Fibroblast of skin of scalp (primary cell): ENCODE measurements around the gene TRPC3. TPM values are rescaled to one million over a fixed set of nuclear protein-coding genes. Genes with fewer than 3 reads are reported as not detected.

ENCODE experiments used
- DNase-seq: peaks from one replicate; pipeline ENCODE4 v3.0.0-alpha.2; 2013
- polyA plus RNA-seq, 2 experiments: library from polyadenylated mRNA; unstranded; fragments of 120-200 nt; gene quantifications; one replicate each; pipeline ENCODE4 v1.2.1, GENCODE V29; 2013; ENCODE audit not compliant: insufficient read length in 2 of 2

TRPC3 gene
- polyA plus RNA-seq (2013, experiment 1 of 2; ENCODE audit: insufficient read length), result 0.69 TPM
- 0.63 TPM for polyA plus RNA-seq (2013, experiment 2 of 2; ENCODE audit: insufficient read length)

GRCh38 chr4:121951521-121952110, at the start of gene TRPC3:
Gene TRPC3 (minus strand): TSS chr4:121952060. CDS start chr4:121951680, 380 bp downstream.
- peak; percentile 25 for DNase-seq

GRCh38 chr4:122000849-122001248, 49.0 kb upstream of the TRPC3 start:
- DNase-seq, result no peak

DNA sequence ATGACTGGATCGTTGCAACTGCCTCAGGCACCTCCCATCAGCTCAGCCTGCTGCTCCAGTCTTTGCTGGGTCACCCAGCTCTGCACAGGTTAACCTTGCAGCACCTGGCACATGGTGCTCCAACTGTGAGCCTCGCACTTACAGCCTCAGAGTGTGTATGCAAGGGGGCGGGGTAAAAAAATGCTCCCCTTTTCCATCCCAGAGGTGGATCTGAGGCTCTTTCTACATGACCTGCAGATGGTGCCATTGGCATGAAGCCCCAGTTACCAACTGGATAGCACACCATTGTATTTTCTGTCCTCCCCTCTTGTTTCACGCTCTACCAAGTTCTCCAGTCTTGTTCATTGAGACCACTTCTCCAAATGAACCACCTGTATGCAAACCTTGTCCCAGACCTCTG, 46.2 kb upstream of the TRPC3 start:
- DNase-seq, result no peak

DNA sequence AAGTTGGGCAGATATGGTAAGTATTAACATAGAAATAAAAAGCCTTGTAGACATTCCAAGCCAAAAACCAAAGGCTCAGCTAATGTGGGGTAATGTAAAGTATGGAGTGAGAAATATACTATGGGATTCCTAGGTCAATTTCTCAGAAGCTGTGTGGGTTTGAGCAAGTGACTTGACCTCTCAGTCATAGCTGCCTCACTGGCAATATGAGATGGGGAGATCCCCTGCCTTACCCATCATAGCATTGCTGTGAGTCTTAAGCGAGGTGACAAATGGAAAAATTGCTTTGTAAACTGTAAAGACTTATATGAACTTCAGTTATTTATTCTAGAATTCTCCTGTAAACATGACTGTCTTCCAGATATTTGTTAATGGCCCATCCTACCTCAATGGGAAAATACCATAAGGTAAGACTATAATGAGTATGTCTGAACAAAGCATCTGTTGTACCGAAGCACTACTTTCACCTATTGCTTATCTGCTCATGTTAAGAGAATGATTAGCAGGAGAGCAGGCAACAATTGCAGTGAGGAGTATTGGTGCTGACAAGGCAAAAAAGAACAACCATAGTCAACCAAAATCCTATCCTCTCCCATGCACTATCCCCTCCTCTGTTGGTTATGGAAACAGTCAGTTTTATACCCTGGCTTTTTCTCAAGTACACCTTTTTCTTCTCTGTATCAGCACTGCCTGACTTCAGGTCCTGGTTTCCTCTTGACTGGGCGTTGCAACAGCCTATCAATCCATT, 44.1 kb upstream of the TRPC3 start:
- no peak for DNase-seq

- DNase-seq, result no peak
Measured at GRCh38 chr4:121991968-121992367, 40.1 kb upstream of the TRPC3 start.

- DNase-seq, result no peak
Measured at GRCh38 chr4:121990489-121990888, 38.6 kb upstream of the TRPC3 start.

DNA sequence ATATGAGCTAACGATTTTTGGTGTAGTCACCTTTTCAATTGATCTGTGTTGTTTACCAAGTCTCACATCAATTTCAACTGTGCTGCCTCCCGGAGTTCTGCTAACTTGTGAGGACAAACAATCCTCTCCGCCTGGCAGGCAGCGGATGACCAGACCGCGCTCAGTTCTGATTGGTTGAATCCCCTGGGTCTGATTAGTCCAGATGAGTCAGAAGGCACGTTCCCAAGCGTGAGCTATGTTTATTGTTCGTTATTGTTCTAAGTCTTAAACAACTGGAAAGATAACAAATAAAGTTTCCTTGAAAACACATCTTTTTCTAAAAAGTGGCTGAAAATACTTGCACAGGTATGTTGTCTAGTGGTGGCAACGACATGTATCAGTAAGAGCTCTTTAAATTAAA, 37.9 kb upstream of the TRPC3 start:
- peak; percentile 25 for DNase-seq

- no peak for DNase-seq
Measured at GRCh38 chr4:121988950-121989349, 37.1 kb upstream of the TRPC3 start.

GRCh38 chr4:121980643-121981042, 28.8 kb upstream of the TRPC3 start:
- peak; percentile 28 for DNase-seq

- DNase-seq, result no peak
Measured at GRCh38 chr4:121978172-121978516, 26.3 kb upstream of the TRPC3 start.

DNA sequence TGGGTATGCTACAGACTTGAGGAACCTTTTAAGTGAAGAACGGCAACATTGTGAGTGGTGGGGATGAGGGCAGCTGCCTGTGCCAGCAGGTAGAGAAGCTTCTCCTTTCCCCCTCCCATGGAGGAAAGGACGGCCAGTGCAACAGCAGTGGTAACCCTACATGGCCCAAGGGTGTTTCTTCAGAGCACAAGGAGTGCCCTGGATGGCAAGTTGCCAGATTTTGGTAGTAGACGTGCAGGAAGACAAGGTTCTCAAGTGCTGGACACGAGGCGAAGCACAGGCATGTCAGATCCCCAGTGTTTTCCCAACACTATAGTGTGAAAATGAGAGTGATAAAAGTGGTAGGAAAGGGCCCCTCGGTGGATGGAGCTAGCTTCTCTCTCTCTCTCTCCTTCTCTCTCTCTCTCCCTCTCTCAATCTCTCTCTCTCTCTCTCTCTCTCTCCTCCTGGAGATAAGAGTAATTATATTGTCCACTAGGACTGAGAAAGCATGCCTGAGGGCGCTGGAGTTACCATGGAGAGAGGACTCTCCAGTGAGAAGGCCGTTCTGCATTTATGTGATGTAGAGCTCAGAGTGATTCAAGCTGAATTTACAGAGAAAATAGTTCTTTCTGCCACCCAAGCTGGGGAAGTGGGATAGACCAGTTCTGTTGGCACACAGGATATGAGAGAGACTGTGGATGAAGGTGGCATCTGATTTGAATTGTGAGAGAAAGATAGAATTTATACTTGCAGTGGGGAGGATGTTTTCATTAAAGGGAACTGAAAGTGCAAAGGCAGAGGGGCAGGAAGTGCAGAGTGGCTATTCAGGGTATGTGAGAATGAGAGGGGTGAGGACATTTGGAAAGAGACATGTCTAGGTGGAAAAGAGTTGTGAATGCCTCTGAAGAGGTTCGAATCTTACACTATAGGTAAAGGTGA, 25.7 kb upstream of the TRPC3 start:
- no peak for DNase-seq

- no peak for DNase-seq
Measured at GRCh38 chr4:121975784-121976183, 23.9 kb upstream of the TRPC3 start.

- DNase-seq, result no peak
Measured at GRCh38 chr4:121973816-121974215, 22.0 kb upstream of the TRPC3 start.

DNA sequence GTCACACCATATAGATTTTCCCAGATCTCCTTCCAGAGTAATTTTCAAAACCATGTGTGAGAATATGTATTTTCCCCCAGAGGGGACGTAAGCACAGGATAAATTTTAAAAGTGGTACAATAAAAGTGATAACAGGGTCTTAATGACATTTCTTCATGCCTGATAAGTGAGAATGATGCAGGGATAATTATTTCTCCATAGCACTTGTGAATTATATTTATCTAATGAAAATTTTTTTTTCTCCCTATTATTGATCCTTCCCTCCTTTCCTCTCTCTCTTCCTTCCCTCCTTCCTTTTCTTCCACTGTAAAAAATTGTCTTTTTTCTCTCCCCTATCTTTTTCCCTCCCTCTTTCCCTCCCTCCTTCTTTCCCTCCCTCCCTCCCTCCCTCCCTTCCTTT, 17.0 kb upstream of the TRPC3 start:
- no peak for DNase-seq

DNA sequence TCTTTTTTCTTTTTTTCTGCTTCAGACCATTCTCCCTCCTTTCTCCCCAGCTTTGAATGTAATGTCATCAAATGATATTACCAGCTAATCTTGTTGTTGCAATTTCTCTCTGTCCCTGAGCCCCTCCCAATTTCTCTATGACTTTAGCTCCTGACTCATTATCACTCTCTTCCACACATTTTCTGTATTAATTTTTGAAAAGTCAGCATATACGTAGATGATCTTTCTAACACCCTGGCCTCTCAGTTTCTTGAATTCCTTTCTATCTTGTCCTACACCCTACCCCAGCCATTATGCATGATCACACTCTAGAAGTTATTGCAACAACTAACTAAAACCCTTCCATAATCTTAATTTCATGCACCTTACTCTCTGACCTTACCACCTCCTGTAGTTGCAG, 13.1 kb upstream of the TRPC3 start:
- DNase-seq, result no peak

DNA sequence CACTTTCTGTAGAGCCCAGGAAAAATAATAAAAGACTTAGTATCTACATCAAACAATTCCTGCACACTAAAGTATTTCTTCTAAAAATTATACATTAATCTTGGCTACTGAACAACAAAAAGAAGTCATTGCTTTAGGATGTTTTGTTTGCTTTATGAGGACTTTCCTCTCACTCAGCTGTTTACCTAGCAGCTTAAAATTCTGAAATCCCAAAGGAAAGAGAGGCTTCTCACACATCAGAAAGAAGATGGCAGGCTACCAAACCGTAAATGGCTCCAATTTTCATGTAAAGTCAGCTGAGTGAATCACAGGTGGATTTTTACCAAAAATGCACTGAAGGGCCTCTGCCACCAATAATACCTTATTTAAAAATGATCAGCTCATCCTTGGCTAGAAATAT, 9.0 kb upstream of the TRPC3 start:
- DNase-seq, result no peak

- no peak for DNase-seq
Measured at GRCh38 chr4:121958777-121959176, 6.9 kb upstream of the TRPC3 start.

DNA sequence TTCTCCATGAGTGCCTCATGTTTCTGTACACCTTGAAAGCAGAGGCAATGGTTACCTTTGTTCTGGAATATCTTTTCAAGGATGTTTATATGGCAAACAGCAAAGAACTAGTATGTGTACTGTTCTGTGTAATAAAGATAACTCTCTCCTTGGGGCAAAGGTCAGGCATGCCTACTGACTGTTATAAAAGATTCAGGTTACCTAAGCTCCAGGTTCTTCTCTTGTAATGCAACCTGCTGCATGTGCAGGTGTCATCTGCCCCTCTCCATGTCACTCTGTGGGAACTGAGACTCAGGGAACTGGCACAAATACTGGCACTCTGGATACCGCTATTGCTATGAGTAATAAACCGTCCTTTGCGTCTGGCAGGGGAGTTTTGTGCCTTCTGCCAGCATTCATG, 5.4 kb upstream of the TRPC3 start:
- DNase-seq, result no peak

DNA sequence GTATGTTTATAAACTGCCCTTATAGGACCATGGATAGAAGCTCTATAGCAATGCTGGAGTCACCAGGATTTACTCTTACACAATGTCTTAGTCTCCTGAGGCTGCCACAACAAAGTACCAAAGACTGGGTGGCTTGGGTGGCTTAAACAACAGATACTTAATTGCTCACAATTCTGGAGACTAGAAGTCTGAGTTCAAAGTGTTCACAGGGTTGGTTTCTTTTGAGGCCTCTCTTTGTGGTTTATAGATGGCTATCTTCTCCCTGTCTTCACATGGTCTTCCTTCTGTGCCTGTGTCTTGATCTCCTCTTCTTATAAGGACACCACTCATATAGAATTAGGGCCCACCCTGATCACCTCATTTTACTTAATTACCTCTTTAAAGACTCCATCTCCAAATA, 2.0 kb upstream of the TRPC3 start:
- DNase-seq, result no peak

GRCh38 chr4:121952290-121952689, 430 bp upstream of the TRPC3 start:
- DNase-seq, result no peak

- peak; percentile 23 for DNase-seq
Measured at GRCh38 chr4:121950680-121951520, 960 bp downstream of the TRPC3 start.

DNA sequence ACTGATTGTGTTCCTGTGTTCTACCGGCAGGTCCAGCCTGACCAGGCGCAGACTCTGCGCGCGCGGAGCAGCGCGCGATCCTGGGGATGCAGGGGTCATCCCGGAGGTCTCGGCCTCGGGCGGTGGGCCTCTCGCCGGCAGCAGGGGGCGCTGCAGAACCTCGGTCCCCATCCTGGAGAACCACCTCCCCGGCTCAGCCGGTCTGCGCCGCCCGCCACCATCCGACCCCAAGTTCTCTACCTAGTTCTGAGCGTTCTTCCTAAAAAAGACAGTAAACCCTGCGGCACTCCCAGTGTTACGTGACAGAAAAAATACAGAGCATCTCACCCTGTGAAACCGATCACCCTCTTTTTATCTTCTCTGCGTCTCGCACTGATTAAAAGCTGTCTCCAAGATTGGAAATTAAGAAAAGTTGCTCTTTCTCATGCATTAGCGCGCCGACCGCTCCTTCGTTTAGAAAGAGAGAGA, 1.6 kb downstream of the TRPC3 start:
- peak; percentile 73 for DNase-seq
